Measurements from ENCODE around the gene DTX1. TPM values are rescaled to one million over a fixed set of nuclear protein-coding genes. Genes with fewer than 3 reads are reported as not detected.

The DTX1 gene
- total and polyA plus RNA-seq, 2 donors (not counting 1 experiment from before 2014, with no cell fraction given), result 47.0 to 49.5 TPM

DNA sequence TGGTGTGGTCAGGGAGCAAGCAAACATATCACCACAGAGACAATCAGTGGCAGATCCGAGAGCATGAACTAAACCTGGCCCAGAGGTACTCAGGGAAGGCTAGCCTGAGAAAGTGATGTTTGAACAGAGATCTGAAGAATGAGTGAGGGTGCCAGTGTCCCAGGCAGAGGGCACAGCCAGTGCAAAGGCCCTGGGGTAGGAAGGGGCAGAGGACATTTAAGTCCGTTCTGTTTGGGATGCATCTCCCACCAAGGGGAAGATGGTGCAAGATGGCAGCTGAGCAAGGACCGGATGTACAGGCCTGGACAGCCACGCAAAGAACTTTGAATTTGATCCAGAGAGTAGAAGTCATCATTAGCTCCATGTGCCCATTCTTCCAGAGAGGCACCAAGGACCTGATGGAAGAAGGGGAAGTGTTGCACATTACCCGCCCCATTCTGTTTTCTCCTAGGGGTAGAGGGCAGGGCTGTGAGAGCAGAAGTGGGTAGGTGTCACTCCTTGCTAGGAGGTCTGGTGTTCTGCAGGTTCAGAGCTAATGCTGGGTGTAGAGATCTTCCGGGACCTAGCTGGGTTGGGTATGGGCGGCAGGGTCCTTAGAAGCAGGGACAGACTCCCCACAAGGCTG, 3.9 kb downstream of the DTX1 start:
- ATAC-seq (ENCODE audit: low read depth) (no peak), DNase-seq (peak; percentile 35)
- no peak overlapping the region for H2AFZ ChIP-seq (ENCODE audit: insufficient read depth, low read depth, low read length, poor library complexity, severe bottlenecking)
- H3K27me3 Mint-ChIP-seq, result no peaks in the 10 kb centered on the region
- intact Hi-C loops (cut with micrococcal nuclease), result no loop called here
- H3K27ac Mint-ChIP-seq, result no peak overlapping the region
- peak overlapping the region; percentile 8 to 84 for H3K27ac ChIP-seq (ENCODE audit: low read length in 2 of 2)
- H3K4me2 ChIP-seq (replicated peaks; ENCODE audit: low read depth, low read length, poor library complexity, severe bottlenecking), result peak overlapping the region; percentile 90
- no peaks in the 10 kb centered on the region for H3K9me3 ChIP-seq (ENCODE audit: control extremely low read depth in 1 of 3, control insufficient read depth in 2 of 3, insufficient read depth in 1 of 3, low read length in 2 of 3)
- ChIA-PET CTCF (interaction anchor here (0.6 to 6.6 kb wide), 4 partner anchors 10 to 39 kb away, joined by 3 to 72 read pairs (median 26); no protein-coding TSS in a partner anchor), POLR2A (no interaction called here)
- H3K4me3 Mint-ChIP-seq, result no peak overlapping the region
- H4K20me1 ChIP-seq (ENCODE audit: control insufficient read depth, insufficient read depth, low read length, poor library complexity, severe bottlenecking), result peaks cover 41% of the 10 kb centered on the region
- 78% methylated on average over 5 of the region's 7 CpGs for WGBS (ENCODE audit: insufficient coverage)
- H3K79me2 ChIP-seq (ENCODE audit: control insufficient read depth, insufficient read depth, low read length), result peaks cover 98% of the 10 kb centered on the region
- H3K9me3 Mint-ChIP-seq (ENCODE audit: insufficient read depth), result no peaks in the 10 kb centered on the region
- TF ChIP-seq, protein P1, sequence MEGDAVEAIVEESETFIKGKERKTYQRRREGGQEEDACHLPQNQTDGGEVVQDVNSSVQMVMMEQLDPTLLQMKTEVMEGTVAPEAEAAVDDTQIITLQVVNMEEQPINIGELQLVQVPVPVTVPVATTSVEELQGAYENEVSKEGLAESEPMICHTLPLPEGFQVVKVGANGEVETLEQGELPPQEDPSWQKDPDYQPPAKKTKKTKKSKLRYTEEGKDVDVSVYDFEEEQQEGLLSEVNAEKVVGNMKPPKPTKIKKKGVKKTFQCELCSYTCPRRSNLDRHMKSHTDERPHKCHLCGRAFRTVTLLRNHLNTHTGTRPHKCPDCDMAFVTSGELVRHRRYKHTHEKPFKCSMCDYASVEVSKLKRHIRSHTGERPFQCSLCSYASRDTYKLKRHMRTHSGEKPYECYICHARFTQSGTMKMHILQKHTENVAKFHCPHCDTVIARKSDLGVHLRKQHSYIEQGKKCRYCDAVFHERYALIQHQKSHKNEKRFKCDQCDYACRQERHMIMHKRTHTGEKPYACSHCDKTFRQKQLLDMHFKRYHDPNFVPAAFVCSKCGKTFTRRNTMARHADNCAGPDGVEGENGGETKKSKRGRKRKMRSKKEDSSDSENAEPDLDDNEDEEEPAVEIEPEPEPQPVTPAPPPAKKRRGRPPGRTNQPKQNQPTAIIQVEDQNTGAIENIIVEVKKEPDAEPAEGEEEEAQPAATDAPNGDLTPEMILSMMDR (IDR thresholded peaks at IDR 0.05), result no peak
- no peak for TF ChIP-seq EZH2 (IDR thresholded peaks at IDR 0.05; ENCODE audit: borderline replicate concordance, insufficient read depth, low read depth, low read length, poor library complexity, severe bottlenecking)
- H3K27me3 ChIP-seq (replicated peaks in 1 of 4; ENCODE audit: control extremely low read depth in 1 of 4, control insufficient read depth in 3 of 4, insufficient read depth in 4 of 4, low read length in 3 of 4), result no peaks in the 10 kb centered on the region
- peaks cover 48% of the 10 kb centered on the region for H3K4me1 Mint-ChIP-seq
- peaks cover 89 to 94% of the 10 kb centered on the region in 2 donors for H3K4me1 ChIP-seq (ENCODE audit: control insufficient read depth in 2 of 2, insufficient read depth in 2 of 2, low read length in 2 of 2)
- peaks cover 1 to 7% of the 10 kb centered on the region in 2 experiments for H3K36me3 ChIP-seq (replicated peaks in 1 of 2; ENCODE audit: control extremely low read depth in 1 of 2, control insufficient read depth in 1 of 2, extremely low read depth in 1 of 2, insufficient read depth in 2 of 2, low read length in 1 of 2)
- H3K4me3 ChIP-seq (ENCODE audit: control extremely low read depth in 1 of 5, extremely low read depth in 1 of 5, insufficient read depth in 1 of 5, low read depth in 2 of 5, low read length in 4 of 5), result no peak overlapping the region
- H3K9ac ChIP-seq (ENCODE audit: low read length), result no peak overlapping the region

DNA sequence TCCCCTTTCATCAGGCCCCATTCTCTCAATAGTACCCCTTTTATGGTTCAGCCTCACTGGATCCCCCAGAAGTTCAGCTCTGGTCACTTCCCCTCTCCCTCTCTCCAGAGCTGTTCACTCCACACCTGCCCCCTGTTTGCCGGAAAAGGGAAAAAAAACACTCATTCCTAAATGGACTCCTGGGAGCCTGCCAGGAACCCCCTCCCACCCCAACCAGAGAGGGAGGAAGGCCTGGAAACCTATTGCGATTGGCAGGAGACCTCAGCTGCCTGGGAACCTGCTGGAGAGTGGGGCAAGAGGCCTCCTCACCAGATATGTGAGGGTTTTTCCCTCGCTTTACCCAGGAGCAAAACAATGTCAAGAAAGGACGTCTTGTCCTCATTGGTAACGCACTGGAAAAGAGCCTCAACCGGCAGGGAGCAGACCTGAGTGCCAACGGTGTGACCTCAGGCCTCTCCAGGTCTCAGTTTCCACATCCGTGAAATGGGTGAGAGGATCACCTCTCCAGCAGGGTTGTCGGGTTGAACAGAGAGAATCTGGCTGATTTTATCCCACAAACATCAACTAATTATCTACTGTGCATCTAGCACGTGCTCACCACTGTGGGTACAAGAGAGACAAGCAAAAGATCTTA, 4.6 kb downstream of the DTX1 start:
- Histone ChIP-seq H4K20me1 (ENCODE audit: control insufficient read depth, insufficient read depth, low read length, poor library complexity, severe bottlenecking) (peaks cover 47% of the 10 kb centered on the region), H3K4me2 (replicated peaks; ENCODE audit: low read depth, low read length, poor library complexity, severe bottlenecking) (peak overlapping the region; percentile 90), H2AFZ (ENCODE audit: insufficient read depth, low read depth, low read length, poor library complexity, severe bottlenecking) (no peak overlapping the region), H3K27me3 (replicated peaks in 1 of 4; ENCODE audit: control extremely low read depth in 1 of 4, control insufficient read depth in 3 of 4, insufficient read depth in 4 of 4, low read length in 3 of 4) (no peaks in the 10 kb centered on the region), H3K4me1 (ENCODE audit: control insufficient read depth in 2 of 2, insufficient read depth in 2 of 2, low read length in 2 of 2) (peaks cover 89 to 94% of the 10 kb centered on the region in 2 donors), H3K79me2 (ENCODE audit: control insufficient read depth, insufficient read depth, low read length) (peaks cover 98% of the 10 kb centered on the region), H3K36me3 (replicated peaks in 1 of 2; ENCODE audit: control extremely low read depth in 1 of 2, control insufficient read depth in 1 of 2, extremely low read depth in 1 of 2, insufficient read depth in 2 of 2, low read length in 1 of 2) (peaks cover 1 to 7% of the 10 kb centered on the region in 2 experiments), H3K4me3 (ENCODE audit: control extremely low read depth in 1 of 5, extremely low read depth in 1 of 5, insufficient read depth in 1 of 5, low read depth in 2 of 5, low read length in 4 of 5) (no peak overlapping the region), H3K9me3 (ENCODE audit: control extremely low read depth in 1 of 3, control insufficient read depth in 2 of 3, insufficient read depth in 1 of 3, low read length in 2 of 3) (no peaks in the 10 kb centered on the region), H3K9ac (ENCODE audit: low read length) (no peak overlapping the region), H3K27ac (ENCODE audit: low read length in 2 of 2) (peak overlapping the region; percentile 8 to 84)
- Mint-ChIP-seq H3K4me1 (peaks cover 50% of the 10 kb centered on the region), H3K4me3 (peak overlapping the region; percentile 13), H3K27ac (no peak overlapping the region), H3K27me3 (no peaks in the 10 kb centered on the region), H3K9me3 (ENCODE audit: insufficient read depth) (no peaks in the 10 kb centered on the region)
- ChIA-PET POLR2A (interaction anchor here (1.0 to 1.6 kb wide), 2 partner anchors 12 to 28 kb away, joined by 3 to 7 read pairs; no protein-coding TSS in a partner anchor), CTCF (interaction anchor here (0.6 to 6.6 kb wide), 7 partner anchors 10 to 99 kb away, joined by 3 to 72 read pairs (median 23); no protein-coding TSS in a partner anchor)
- TF ChIP-seq, protein P1 (IDR thresholded peaks at IDR 0.05), result no peak
- TF ChIP-seq EZH2 (IDR thresholded peaks at IDR 0.05; ENCODE audit: borderline replicate concordance, insufficient read depth, low read depth, low read length, poor library complexity, severe bottlenecking), result no peak
- ATAC-seq (ENCODE audit: low read depth) (no peak), DNase-seq (peak; percentile 14)
- 77% methylated on average over 6 of the region's 10 CpGs for WGBS (ENCODE audit: insufficient coverage)
- intact Hi-C loops (cut with micrococcal nuclease), result no loop called here
